Ishikawa (cell line): Measurements from ENCODE around the gene RAB5IF.

Source experiments
- CEBPB ChIP-seq: IDR thresholded peaks from 2 replicates; pipeline ENCODE4 v1.6.1; 2012
- CREB1 ChIP-seq: IDR thresholded peaks from 2 replicates; pipeline ENCODE4 v1.6.1; 2012; ENCODE audit warnings: low read depth
- EGR1 ChIP-seq: IDR thresholded peaks from 2 replicates; pipeline ENCODE4 v1.6.1; 2012
- EP300 ChIP-seq: IDR thresholded peaks from 2 replicates; pipeline ENCODE4 v1.6.1; 2012; ENCODE audit warnings: borderline replicate concordance
- RAD21 ChIP-seq: IDR thresholded peaks from 2 replicates; pipeline ENCODE4 v1.6.1; 2012; ENCODE audit warnings: low read depth
- TAF1 ChIP-seq: IDR thresholded peaks from 2 replicates; pipeline ENCODE4 v1.6.1; 2012; ENCODE audit warnings: low read depth, mild to moderate bottlenecking
- TCF12 ChIP-seq: IDR thresholded peaks from 2 replicates; pipeline ENCODE4 v1.6.1; 2012; ENCODE audit warnings: low read depth
- YY1 ChIP-seq: IDR thresholded peaks from 2 replicates; pipeline ENCODE4 v1.6.1; 2012; ENCODE audit warnings: low read depth
- TF ChIP-seq, protein P1 (sequence below): IDR thresholded peaks from 2 replicates; pipeline ENCODE4 v1.6.1; 2012
- TF ChIP-seq, protein P2 (sequence below): IDR thresholded peaks from 2 replicates; pipeline ENCODE4 v1.6.1; 2012; ENCODE audit warnings: low read depth, mild to moderate bottlenecking
- TF ChIP-seq, protein P3 (sequence below): IDR thresholded peaks from 2 replicates; pipeline ENCODE4 v1.6.1; 2012

- TF ChIP-seq, protein P1, sequence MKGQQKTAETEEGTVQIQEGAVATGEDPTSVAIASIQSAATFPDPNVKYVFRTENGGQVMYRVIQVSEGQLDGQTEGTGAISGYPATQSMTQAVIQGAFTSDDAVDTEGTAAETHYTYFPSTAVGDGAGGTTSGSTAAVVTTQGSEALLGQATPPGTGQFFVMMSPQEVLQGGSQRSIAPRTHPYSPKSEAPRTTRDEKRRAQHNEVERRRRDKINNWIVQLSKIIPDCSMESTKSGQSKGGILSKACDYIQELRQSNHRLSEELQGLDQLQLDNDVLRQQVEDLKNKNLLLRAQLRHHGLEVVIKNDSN: no peak
- TF ChIP-seq CREB1 (no peak), YY1 (no peak), CEBPB (no peak), RAD21 (no peak), EGR1 (no peak), TCF12 (no peak), TAF1 (no peak), EP300 (no peak)
- TF ChIP-seq, protein P2, sequence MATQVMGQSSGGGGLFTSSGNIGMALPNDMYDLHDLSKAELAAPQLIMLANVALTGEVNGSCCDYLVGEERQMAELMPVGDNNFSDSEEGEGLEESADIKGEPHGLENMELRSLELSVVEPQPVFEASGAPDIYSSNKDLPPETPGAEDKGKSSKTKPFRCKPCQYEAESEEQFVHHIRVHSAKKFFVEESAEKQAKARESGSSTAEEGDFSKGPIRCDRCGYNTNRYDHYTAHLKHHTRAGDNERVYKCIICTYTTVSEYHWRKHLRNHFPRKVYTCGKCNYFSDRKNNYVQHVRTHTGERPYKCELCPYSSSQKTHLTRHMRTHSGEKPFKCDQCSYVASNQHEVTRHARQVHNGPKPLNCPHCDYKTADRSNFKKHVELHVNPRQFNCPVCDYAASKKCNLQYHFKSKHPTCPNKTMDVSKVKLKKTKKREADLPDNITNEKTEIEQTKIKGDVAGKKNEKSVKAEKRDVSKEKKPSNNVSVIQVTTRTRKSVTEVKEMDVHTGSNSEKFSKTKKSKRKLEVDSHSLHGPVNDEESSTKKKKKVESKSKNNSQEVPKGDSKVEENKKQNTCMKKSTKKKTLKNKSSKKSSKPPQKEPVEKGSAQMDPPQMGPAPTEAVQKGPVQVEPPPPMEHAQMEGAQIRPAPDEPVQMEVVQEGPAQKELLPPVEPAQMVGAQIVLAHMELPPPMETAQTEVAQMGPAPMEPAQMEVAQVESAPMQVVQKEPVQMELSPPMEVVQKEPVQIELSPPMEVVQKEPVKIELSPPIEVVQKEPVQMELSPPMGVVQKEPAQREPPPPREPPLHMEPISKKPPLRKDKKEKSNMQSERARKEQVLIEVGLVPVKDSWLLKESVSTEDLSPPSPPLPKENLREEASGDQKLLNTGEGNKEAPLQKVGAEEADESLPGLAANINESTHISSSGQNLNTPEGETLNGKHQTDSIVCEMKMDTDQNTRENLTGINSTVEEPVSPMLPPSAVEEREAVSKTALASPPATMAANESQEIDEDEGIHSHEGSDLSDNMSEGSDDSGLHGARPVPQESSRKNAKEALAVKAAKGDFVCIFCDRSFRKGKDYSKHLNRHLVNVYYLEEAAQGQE: no peak
- TF ChIP-seq, protein P3, sequence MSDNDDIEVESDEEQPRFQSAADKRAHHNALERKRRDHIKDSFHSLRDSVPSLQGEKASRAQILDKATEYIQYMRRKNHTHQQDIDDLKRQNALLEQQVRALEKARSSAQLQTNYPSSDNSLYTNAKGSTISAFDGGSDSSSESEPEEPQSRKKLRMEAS: no peak
Observed at GRCh38 chr20:36562724-36563123, 42.9 kb upstream of the RAB5IF start.
